HG02571 (cell line): Measurements from ENCODE around the gene CD1D.

Experiments used
- ATAC-seq: cut with Tn5 transposase; IDR thresholded peaks from one replicate; pipeline ENCODE4 v1.9.1; 2021; ENCODE audit warnings: mild to moderate bottlenecking, moderate library complexity; ENCODE audit not compliant: unreplicated experiment

Gene CD1D

DNA sequence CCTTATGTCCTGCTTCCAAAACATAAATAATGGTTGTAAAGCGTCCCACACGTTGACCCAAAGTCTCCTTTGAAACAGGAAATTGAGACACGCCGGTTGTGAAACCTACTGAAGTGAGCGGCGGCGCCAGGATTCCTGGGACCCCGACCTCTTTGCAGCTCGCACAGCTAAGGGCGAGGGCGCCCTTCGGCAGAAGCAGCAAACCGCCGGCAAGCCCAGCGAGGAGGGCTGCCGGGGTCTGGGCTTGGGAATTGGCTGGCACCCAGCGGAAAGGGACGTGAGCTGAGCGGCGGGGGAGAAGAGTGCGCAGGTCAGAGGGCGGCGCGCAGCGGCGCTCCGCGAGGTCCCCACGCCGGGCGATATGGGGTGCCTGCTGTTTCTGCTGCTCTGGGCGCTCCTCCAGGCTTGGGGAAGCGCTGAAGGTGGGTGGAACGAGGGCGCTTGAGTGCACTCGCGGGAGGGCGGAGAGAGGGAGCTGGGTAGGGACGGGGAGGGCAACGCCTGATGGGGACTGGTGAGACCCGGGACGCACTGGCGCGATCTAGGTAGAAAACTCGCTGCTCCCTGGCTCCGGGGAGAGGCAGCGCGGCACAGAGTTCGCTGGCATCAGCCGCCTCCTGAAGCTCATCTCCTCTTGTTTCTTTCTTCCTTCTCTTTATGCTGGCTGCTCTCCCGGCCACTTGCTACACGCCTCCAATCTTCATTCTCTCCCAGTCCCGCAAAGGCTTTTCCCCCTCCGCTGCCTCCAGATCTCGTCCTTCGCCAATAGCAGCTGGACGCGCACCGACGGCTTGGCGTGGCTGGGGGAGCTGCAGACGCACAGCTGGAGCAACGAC lies at the start of gene CD1D:
CD1D (plus strand) TSS at position 155 of the 836 bp plus-strand sequence; CDS start at position 362, 207 bp downstream.
- ATAC-seq = no peak

DNA sequence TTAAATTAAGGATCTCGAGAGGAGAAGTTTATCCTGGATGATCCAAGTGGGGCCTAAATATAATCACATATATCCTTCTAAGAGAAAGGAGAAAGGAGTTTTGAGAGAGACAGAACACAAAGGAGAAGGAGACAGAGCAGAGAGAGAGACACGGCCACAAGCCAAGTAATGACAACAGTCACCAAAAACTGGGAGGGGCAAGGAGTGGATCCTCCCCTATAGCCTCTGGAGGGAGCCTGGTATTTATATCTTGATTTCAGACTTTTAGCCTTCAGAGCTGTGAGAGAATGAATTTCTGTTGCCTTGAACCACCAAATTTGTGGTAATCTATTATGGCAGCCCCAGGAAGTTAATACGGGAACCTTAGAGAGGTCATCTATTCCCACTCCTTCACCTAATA lies 49.5 kb upstream of the CD1D start:
- ATAC-seq = no peak

DNA sequence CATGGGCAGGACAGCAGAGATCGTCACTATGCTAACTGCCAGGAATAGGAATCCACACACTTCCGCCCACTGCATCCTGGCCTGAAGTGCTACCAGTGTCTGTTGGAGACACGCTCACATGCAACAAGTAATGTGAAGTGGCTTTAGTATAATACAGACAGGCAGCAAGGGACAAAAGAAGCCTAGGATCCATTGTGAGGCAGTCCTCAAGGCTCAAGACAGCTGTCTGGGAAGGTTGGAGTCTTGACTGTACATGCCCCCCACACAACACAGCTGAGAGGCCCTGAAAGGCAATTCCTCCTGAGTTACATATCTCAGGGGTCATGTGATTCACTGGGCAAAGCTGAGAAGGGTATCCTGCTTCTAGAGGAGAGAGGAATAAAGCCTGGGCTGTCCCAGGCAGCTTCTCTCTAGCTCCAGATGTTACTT lies 39.9 kb upstream of the CD1D start:
- no peak for ATAC-seq

DNA sequence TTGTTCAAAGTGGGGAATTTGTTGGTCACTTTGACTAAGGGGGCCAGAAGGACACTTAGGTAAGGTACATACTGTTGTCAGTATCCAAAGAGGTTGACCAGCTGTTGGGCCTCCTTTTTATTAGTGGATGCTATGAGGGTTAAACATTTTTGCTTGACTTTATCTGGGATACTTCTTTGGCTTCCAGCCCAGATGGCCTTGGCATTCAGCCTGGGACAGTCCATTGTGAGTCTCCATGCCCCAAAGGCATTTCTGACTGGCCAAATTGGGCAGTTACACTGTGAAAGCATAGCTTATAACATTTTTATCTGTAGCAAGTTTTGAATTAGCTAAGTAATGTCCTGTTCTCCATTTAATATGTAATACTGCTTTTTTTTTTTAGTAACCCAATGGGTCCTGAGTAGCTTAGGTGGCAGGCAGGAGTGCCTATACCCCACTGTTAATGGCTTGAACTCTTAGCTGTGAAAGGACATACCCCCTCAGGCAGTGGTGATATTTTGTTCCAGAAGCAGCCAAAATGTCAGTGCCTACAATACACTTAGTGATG lies 35.4 kb upstream of the CD1D start:
- no peak for ATAC-seq

DNA sequence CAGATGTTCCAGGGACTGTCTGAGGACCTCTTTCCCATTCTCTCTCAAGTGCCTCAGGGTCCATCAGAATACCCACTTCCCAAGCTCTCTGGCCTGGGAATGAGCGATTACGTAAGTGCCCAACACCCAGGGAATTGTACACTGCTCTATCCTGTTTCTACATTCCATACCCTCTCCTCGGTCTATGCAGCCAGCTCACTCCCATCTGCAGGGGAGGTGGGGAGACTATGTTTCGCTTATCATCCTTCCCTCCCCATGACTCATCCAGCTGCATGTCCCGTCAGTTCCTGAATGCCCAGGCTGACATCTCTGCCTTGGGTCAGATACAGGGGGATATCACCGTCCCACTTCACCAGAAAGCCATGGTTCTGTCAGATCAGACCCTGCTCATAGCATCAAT lies 34.5 kb upstream of the CD1D start:
- ATAC-seq = no peak

DNA sequence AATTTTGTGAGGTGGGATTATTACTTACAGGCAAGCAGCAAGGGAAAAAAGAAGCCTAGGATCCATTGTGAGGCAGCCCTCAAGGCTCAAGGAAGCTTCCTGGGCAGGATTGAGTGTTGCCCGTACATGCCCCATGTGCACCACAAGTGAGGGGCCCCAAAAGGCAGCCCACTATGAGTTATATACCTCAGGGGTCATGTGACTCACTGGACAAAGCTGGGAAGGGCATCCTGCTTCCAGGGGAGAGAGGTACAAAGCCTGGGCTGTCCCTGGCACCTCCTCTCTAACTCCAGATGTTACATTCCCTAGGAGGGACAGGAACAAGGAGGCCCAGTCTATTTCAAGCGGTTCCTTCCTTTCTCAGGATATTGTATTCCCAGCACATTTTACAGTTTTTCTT lies 34.0 kb upstream of the CD1D start:
- no peak for ATAC-seq

DNA sequence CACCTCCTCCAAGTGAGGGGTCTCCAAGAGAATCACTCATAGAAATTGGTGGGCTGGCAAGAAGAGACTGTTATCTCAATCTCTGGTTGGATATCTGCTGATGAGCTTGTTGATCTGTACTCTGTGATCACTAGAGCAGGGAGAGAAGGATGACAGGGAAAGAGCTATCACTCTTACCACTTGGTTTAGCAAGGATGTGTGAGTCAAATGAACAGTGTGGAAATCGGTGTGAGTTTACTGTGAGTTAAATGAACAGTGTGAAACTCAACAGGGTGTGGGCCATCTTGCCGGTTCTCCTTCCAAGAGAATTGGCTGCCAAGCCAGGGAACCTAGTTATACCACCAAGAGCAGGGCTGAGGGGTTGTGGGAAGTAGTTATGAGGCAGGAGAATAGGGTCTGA lies 33.3 kb upstream of the CD1D start:
- ATAC-seq = no peak

DNA sequence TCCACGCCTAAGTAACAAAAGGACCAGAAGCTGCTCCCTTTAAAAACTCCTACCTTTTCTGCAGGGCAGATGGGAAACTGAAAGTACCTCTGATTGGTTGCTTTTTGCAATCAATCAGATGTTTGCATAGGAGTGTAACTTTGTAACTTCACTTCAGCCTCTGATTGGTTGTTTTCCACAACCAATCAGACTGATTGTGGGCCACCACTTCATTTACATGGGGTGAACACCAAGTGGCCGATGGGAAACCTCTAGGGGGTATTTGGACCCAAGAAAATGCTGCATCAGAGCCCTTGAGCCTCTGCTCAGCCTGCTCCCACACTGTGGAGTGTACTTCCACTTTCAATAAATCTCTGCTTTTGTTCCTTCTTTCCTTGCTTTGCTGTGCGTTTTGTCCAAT lies 32.8 kb upstream of the CD1D start:
- no peak for ATAC-seq

DNA sequence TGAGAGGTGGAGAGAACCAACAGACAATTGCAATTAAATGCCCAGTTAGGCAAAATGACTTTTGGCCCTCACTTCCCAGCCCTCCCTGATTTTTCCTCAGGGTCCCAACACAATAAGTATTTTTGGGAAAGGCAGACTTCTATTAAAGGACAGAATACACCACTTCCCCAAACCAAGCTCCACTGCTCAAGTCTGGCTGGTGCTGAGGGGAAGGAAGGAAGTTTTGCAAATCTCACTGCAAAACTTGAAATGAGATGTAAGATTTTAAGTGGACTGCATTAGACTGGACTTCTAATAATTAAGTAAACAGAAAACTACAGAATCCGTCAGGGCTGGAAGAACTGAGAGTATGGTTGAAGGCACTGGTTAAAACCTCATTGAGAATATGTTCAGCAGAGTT lies 32.2 kb upstream of the CD1D start:
- no peak for ATAC-seq

DNA sequence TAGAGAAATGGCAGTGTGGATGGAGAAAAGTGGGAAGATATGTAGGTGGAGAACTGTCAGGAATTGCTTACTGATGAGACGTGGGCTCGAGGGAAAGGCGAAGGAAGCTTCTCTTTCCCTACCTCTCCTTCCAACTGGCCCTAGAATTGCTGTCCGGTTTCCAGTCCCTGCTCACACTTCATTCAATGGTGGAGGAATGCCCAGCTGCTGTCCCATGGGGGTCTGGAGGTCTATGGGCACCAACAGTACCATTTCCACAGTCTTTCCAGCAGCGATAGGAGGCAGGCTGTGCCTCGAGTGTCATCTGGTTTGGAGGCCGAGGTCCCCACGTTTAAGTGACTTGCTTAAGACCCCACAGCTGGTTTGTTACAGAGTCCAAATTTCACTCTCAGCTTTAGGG lies 31.5 kb upstream of the CD1D start:
- ATAC-seq = no peak

DNA sequence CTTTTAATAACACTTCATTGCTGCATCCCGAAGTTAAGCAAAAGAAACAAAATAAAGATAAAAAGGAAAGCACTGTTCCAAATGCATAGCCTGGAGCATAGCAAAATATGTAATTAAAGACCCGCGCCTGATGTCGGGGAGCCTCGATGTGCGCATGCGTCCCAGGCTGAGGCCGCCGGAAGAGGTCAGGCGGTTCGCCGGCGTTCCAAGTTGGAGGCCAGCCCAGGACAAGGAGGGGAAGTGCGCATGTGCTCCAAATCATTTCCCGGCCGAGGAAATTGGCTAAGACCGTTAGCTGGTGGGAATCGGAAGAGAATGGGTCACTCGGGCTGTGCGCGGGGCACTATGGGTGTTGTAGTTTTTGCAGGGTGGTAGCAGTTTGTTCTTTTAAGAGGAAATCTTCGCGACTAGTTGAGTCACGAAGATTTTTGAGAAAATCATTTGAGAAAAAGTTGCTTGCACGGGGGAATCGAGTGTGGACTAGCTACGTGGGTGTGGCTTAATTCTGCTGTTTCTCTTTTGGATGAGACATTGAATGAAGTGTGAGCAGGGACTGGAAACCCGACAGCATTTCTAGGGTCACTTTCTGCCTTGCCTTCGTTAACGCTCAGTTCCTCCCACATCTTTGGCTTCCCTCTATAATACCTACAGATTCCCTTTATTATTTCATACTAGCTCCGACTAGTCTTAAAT lies 31.0 kb upstream of the CD1D start:
- no peak for ATAC-seq

DNA sequence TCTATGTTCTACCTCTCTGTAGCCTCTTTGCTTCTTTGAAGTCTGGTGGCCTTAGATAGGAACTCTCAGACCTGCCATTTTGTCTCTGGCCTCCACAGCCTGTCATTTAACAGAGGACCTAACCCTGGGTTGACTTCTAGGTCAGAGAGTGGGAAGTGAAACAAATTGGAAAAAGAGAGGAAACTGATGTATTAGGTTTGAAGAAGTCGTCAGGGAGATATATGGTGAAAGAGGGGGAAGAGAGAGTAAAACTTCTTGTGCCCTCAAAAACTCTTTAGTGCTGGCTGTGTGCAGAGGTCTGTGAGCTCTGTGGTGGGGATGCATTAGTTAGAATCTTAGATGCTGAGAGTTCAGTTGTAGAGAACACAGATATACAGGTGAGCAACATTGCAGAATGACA lies 30.2 kb upstream of the CD1D start:
- no peak for ATAC-seq

DNA sequence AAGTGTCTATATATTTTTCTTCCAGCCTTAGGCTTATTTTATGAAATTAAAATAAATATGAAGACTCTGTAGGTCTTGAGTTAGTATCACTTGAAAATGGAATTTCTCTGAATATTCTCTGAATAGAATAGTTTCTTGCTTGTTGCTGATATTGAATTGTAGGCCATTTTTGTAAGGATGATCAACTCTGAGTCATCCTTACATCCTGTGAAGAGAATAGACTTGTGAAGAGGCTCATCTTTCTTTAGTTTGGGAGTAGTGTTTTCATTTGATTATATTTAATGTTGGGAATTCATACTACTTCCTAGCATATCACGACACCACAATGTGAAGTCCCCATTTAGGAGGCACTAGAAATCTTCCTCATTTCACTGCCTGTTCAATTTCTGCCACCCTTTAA lies 27.5 kb upstream of the CD1D start:
- ATAC-seq = no peak

DNA sequence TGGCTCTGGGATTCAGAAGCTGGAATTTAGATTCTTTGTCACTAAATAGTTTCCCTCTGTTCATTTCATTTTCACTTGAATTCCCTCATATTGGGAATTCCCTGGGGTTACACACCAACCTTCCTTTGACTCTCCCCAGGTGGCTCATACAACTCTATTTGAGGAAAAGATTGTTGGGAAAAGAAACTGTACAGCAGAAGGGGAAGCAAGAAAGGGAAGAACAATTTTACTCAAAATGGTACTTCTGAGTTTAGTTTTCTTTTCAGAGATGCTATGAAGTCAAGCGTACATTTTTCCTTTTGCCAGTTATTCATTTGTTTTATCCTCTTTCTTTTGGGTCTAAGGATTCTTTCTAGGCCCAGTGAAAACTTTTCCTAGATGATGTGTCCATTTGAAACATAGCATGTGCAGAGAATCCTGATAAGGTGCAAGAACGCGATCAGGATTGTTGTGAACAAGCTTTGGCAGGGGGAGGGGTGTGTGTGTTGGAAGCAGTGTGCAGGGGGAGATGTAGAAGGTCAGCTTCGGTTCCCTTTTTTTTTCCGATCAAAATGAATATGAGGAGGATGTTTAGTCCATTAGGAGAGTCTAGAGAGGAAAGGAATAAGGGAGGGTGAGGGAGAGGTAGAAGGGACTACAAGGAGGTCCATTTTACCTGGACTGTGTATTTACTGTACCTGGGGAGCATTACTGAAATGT lies 26.8 kb upstream of the CD1D start:
- no peak for ATAC-seq

DNA sequence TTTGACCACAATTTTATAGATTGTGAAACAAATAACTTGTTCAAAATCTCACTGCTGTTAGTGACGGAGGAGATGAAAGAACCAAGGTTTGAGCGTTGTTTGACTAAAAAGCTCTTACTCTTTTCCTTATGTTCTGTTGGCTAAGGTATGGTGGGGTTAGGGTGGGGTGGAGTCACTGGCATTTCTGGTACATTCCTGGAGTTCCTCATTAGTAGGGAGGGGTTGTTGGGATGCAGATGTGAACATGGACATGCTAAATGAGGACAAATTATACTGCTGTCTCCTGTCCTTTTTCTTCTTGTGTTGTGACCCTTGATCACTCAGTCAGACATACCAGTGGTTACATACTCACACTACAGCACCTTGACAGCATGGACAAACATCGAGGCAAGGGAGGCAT lies 26.2 kb upstream of the CD1D start:
- no peak for ATAC-seq

DNA sequence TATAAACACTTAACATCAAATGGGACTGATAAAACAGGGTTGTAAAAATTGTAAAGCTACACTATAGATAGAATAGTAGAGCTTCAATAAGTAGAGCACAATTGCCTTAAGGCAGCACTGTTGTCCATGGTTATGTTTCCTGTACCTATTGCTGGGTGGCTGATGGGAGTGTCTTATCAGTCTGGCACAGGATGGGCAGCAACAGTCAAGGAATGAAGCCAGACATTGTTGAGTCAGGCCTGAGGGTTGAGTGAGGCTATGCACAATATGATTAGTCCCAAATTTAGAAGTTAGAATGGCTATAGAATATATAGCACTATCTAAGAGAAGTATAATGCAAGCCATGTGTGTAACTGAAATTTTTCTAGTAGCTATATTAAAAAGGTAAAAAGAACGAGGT lies 25.0 kb upstream of the CD1D start:
- ATAC-seq = no peak

DNA sequence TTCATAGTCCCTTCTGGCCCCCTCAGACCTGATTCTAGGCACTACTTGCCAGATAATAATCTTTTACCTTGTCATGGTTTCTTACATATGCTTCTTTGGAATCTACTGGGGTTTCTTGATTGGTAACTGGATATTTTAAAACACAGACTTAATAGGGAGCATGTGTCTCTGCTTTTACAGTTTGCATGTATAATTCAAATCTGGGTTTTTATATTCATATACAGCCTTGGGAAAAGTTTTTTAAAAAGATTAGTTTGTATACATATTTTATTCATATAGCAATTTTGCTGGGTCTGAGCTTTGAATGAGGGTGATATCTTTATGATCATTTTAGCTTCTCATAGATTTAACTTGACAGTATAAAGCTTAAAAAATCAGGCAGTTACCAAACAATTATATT lies 21.1 kb upstream of the CD1D start:
- ATAC-seq = no peak

DNA sequence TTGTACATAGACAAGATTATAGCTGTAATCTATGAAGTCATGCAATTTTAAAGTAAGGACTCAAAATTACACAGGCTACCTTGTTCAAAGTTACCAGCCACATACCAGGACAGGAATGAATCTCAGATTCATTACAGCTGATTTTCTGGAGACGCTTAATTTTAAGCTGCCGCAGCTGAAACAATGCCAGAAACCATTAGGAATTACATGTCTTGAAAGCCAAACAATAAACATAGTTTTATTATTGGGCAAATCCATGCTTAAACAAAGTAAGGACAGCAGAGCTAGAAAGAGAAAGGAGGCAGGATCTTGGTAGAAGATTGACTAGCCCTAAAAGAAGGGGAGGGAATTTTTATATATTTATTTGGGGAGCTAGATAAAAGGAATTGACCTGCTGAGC lies 19.2 kb upstream of the CD1D start:
- ATAC-seq = no peak

DNA sequence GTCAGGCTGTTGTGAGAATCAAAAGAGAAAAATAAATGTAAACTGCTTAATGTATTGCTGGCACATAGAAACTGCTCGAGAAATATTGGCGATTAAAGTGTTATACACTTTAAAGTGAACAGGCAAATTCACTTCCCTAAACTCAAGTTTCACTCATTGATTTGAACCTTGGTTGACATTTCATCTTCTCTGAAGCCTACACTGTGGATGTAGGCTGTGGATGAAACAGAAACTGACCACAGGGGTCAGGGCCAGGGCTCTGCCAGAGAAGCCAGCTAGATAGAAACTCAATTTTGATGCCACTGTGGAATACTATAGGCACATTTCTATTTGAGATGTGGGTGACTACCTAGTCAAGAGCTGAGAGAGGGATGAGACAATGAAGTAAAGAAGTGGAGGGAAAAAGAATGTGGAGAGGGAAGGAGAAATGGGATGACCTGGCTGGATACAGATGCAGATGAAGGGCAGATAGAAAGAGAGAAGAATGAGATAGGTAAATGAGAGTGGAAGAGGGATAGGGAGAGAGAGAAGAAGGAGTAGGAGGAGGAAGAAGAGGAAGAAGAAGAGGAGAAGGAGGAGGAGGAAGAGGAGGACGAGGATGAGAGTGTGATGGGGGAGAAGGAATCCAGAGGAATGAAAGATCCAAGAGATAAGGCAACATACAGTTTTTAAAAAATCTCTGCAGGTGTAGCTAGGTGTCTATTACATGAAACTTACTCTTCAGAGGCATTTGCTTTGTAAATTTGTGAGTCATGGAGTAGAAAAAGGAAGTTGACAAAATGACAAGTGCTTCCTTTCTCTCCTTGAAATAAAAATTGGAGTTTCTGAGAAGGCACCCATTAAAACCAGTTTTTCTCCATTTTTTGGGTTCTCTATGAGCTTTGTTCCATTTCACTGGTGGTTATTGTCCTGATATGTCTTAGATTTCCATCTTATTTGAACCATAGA lies 17.4 kb upstream of the CD1D start:
- ATAC-seq = peak; percentile 95

DNA sequence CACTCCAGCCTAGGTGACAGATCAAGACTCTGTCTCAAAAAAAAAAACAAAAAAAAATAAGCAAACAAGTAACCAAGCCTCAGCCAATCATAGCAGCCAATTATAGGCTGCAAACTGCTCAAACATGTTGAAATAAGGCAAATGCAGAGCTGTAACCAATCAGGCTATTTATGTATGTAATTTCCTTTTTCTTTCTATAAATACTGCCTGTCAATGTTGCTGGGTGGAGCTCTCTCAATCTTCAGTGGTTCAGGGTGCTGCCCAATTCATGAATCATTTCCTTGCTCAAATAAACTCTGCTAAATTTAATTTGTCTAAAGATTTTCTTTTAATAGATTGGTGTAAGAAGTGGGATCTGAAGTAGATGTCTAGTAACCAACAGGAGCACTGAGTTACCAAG lies 11.6 kb upstream of the CD1D start:
- ATAC-seq = no peak
